A549 (cell line): ENCODE data around the gene NMUR2. TPM values are rescaled to one million over a fixed set of nuclear protein-coding genes. Genes with fewer than 3 reads are reported as not detected.

Source experiments
- ATAC-seq, 2 experiments: fragments of 200-7000 bp in 1 of 2; fragments of >200 bp in 1 of 2; cut with Nextera tagmentation in 1 of 2; cut with Tn5 transposase in 1 of 2; 3 replicates each; pipeline versions ENCODE4 v1.8.0 to v1.9.1; 2018 to 2020; ENCODE audit warnings: mild to moderate bottlenecking in 1 of 2, moderate library complexity in 1 of 2
- CTCF ChIA-PET: fragments of 300-600 bp; sonication (Branson Sonifier 250); formaldehyde crosslinking; extraction: SDS; loops from one replicate; lab custom pipeline; 2021; ENCODE audit warnings: antibody characterized with exemption, inconsistent platforms; lab: Yijun Ruan, JAX
- POLR2A ChIA-PET: fragments of 350-600 bp; formaldehyde crosslinking; extraction: SDS; loops from one replicate; lab custom pipeline; 2021; ENCODE audit warnings: antibody characterized with exemption, inconsistent platforms; lab: Yijun Ruan, JAX
- DNase-seq, 2 experiments: peaks; one replicate each; pipeline versions ENCODE4 v3.0.0 to v3.0.0-alpha.2; 2011 to 2016; ENCODE audit warnings: low read depth in 1 of 2, low spot score in 1 of 2
- FAIRE-seq: peaks from 2 replicates; lab custom pipeline; 2011; peaks lifted over from hg19 to GRCh38; lab: Jason Lieb, UNC
- H3K27ac ChIP-seq, 2 experiments: fragments of >200 bp; sonication (Bioruptor Twin); formaldehyde crosslinking; 3 replicates each; pipeline ENCODE4 v1.5.1; 2016 to 2017
- H3K4me1 ChIP-seq: fragments of >200 bp; sonication (Bioruptor Twin); formaldehyde crosslinking; 3 replicates; pipeline ENCODE4 v1.6.1; 2016
- H3K4me2 ChIP-seq: fragments of >200 bp; sonication (Bioruptor Twin); formaldehyde crosslinking; 3 replicates; pipeline ENCODE4 v1.6.1; 2016
- H3K4me3 ChIP-seq: fragments of >200 bp; sonication (Bioruptor Twin); formaldehyde crosslinking; 3 replicates; pipeline ENCODE4 v1.5.1; 2016
- H3K9me3 ChIP-seq: fragments of >200 bp; sonication (Bioruptor Twin); formaldehyde crosslinking; 3 replicates; pipeline ENCODE4 v1.6.1; 2016
- ATOH8 ChIP-seq: fragments of 250-450 bp; sonication (Bioruptor Pico); IDR thresholded peaks from 2 replicates; pipeline ENCODE4 v1.5.0; 2020; ENCODE audit warnings: low read depth, mild to moderate bottlenecking, moderate library complexity
- BCL3 ChIP-seq: fragments of >200 bp; sonication (Bioruptor Twin); formaldehyde crosslinking; IDR thresholded peaks from 3 replicates; pipeline ENCODE4 v1.6.1; 2016
- CHD2 ChIP-seq: fragments of 150-350 bp; IDR thresholded peaks from 2 replicates; pipeline ENCODE4 v1.6.1; 2014; ENCODE audit warnings: low read length; ENCODE audit not compliant: partially characterized antibody
- E2F6 ChIP-seq: IDR thresholded peaks from 2 replicates; pipeline ENCODE4 v1.6.1; 2012; ENCODE audit warnings: low read depth, borderline replicate concordance
- EHMT2 ChIP-seq: fragments of 200-600 bp; sonication (generic); IDR thresholded peaks from 2 replicates; pipeline ENCODE4 v1.6.1; 2016; ENCODE audit warnings: antibody characterized with exemption, low read depth, mild to moderate bottlenecking, moderate library complexity
- ESRRA ChIP-seq: fragments of 150-350 bp; IDR thresholded peaks from 2 replicates; pipeline ENCODE4 v1.6.1; 2014; ENCODE audit warnings: mild to moderate bottlenecking, low read length, borderline replicate concordance
- FOXS1 ChIP-seq: fragments of 250-450 bp; sonication (Bioruptor Pico); IDR thresholded peaks from 2 replicates; pipeline ENCODE4 v1.5.0; 2020; ENCODE audit warnings: mild to moderate bottlenecking, moderate library complexity
- HES2 ChIP-seq: fragments of >200 bp; sonication (Bioruptor Twin); formaldehyde crosslinking; IDR thresholded peaks from 2 replicates; pipeline ENCODE4 v1.6.1; 2016
- MAFK ChIP-seq: fragments of 450-650 bp; IDR thresholded peaks from 2 replicates; pipeline ENCODE4 v1.6.1; 2014; ENCODE audit not compliant: partially characterized antibody
- MAX ChIP-seq: IDR thresholded peaks from 2 replicates; pipeline ENCODE4 v1.6.1; 2012
- MAZ ChIP-seq: fragments of 150-350 bp; IDR thresholded peaks from 2 replicates; pipeline ENCODE4 v1.6.1; 2014; ENCODE audit warnings: antibody characterized with exemption, low read depth, low read length, borderline replicate concordance
- MYC ChIP-seq: IDR thresholded peaks from 2 replicates; pipeline ENCODE4 v1.6.1; 2012; ENCODE audit warnings: mild to moderate bottlenecking, inconsistent platforms, low read length, improper control_type of control experiment, borderline replicate concordance
- NR3C1 ChIP-seq: fragments of >200 bp; sonication (Bioruptor Twin); formaldehyde crosslinking; IDR thresholded peaks from 3 replicates; pipeline ENCODE4 v1.6.1; 2017
- POLR2AphosphoS2 ChIP-seq: conservative IDR thresholded peaks from 2 replicates; pipeline ENCODE4 v1.6.1; 2012; ENCODE audit warnings: low read length, improper control_type of control experiment, inconsistent platforms
- RAD21 ChIP-seq, 2 experiments: fragments of >200 bp in 1 of 2; sonication (Bioruptor Twin) in 1 of 2; formaldehyde crosslinking in 1 of 2; IDR thresholded peaks in 1 of 2; conservative IDR thresholded peaks in 1 of 2; 2 replicates in 1 of 2; 3 replicates in 1 of 2; pipeline ENCODE4 v1.6.1; 2012 to 2018; ENCODE audit warnings: inconsistent platforms in 1 of 2
- RARB ChIP-seq: fragments of 250-450 bp; sonication (Bioruptor Pico); IDR thresholded peaks from 2 replicates; pipeline ENCODE4 v1.8.0; 2021; ENCODE audit warnings: mild to moderate bottlenecking, moderate library complexity
- REST ChIP-seq: fragments of 200-600 bp; sonication (generic); IDR thresholded peaks from 2 replicates; pipeline ENCODE4 v1.6.1; 2016; ENCODE audit warnings: antibody characterized with exemption, mild to moderate bottlenecking, moderate library complexity
- RFX5 ChIP-seq: fragments of 450-650 bp; IDR thresholded peaks from 2 replicates; pipeline ENCODE4 v1.7.1; 2014; ENCODE audit warnings: antibody characterized with exemption, mild to moderate bottlenecking, moderate library complexity
- SMC3 ChIP-seq: fragments of >200 bp; sonication (Bioruptor Twin); formaldehyde crosslinking; IDR thresholded peaks from 3 replicates; pipeline ENCODE4 v1.6.1; 2018; ENCODE audit warnings: inconsistent platforms
- TFCP2L1 ChIP-seq: fragments of 250-450 bp; sonication (Bioruptor Pico); IDR thresholded peaks from 2 replicates; pipeline ENCODE4 v1.5.0; 2021; ENCODE audit warnings: mild to moderate bottlenecking
- USF2 ChIP-seq: fragments of 450-650 bp; IDR thresholded peaks from 2 replicates; pipeline ENCODE4 v1.6.1; 2014; ENCODE audit warnings: antibody characterized with exemption
- WGBS: methylation state at CpG from one replicate; pipeline ENCODE4 v1.1.6; 2017; ENCODE audit errors: missing lambda C conversion rate; 5-methylcytosine and 5-hydroxymethylcytosine counted together
- polyA plus RNA-seq, 4 experiments: library from polyadenylated mRNA; depleted of rRNA in 3 of 4; stranded (reverse); fragments of >200 nt; fragmentation: RNase III in 1 of 4; extraction: RNeasy Plus Mini Kit Qiagen cat#74134 plus additional on column Dnase treatment in 1 of 4; gene quantifications; 2 replicates in 3 of 4; 3 replicates in 1 of 4; pipeline ENCODE4 v1.2.3, GENCODE V29; 2011 to 2017

The NMUR2 gene
- polyA plus RNA-seq, 2 of the 4 experiments (the other 2 are of a cell fraction), result not detected

- DNase-seq, result no peak
Measured at GRCh38 chr5:152376886-152377285, 28.2 kb downstream of the NMUR2 start.

GRCh38 chr5:152374711-152375275, 30.3 kb downstream of the NMUR2 start:
- no peak for FAIRE-seq
- no peak for DNase-seq
- Histone ChIP-seq H3K4me2 (no peak overlapping the region), H3K27ac (no peak overlapping the region), H3K4me3 (no peak overlapping the region), H3K4me1 (no peaks in the 10 kb centered on the region), H3K9me3 (no peaks in the 10 kb centered on the region)
- CTCF ChIA-PET, result interaction anchor here (1.5 to 1.9 kb wide), 2 partner anchors 10 to 25 kb away, joined by 3 to 5 read pairs; no protein-coding TSS in a partner anchor
- no peak for ATAC-seq
- no peak for TF ChIP-seq POLR2AphosphoS2
- no peak for TF ChIP-seq TFCP2L1 (CRISPR knock-in tag)
- TF ChIP-seq NR3C1, result no peak
- no peak for TF ChIP-seq E2F6
- no peak for TF ChIP-seq CHD2
- no peak for TF ChIP-seq BCL3
- no peak for TF ChIP-seq RFX5
- no peak for TF ChIP-seq SMC3
- TF ChIP-seq MAZ, result no peak
- no peak for TF ChIP-seq FOXS1 (CRISPR knock-in tag)
- no peak for TF ChIP-seq USF2
- TF ChIP-seq MYC, result no peak
- TF ChIP-seq HES2, result no peak
- POLR2A ChIA-PET, result no interaction called here
- WGBS, result 0% methylated on average over 1 of the region's 1 CpG

More at GRCh38 chr5:152376886-152377285, 28.2 kb downstream of the NMUR2 start:
- Histone ChIP-seq H3K4me1 (no peaks in the 10 kb centered on the region), H3K4me3 (no peak overlapping the region), H3K4me2 (no peak overlapping the region), H3K27ac (no peak overlapping the region), H3K9me3 (no peaks in the 10 kb centered on the region)
- WGBS, result 2% methylated on average over 4 of the region's 4 CpGs
- CTCF ChIA-PET, result no interaction called here
- ATAC-seq (no peak), FAIRE-seq (no peak)
- POLR2A ChIA-PET, result no interaction called here
- no peak for TF ChIP-seq MAX

- ChIA-PET POLR2A (no interaction called here), CTCF (no interaction called here)
- ATAC-seq (no peak), FAIRE-seq (no peak), DNase-seq (no peak)
- 2% methylated on average over 1 of the region's 1 CpG for WGBS
- no peak overlapping the region for H3K4me3 ChIP-seq
- no peak overlapping the region for H3K27ac ChIP-seq
- no peaks in the 10 kb centered on the region for H3K9me3 ChIP-seq
- H3K4me1 ChIP-seq, result no peaks in the 10 kb centered on the region
- TF ChIP-seq MAFK (no peak), RAD21 (conservative IDR thresholded peaks at IDR 0.05 in 1 of 2, IDR thresholded peaks at IDR 0.05 in 1 of 2) (no peak), REST (no peak), ESRRA (no peak), RARB (CRISPR knock-in tag) (no peak), EHMT2 (no peak), NR3C1 (no peak), ATOH8 (CRISPR knock-in tag) (no peak)
- H3K4me2 ChIP-seq, result no peak overlapping the region
Measured at GRCh38 chr5:152372875-152373274, 32.2 kb downstream of the NMUR2 start.
